ENCODE results near the gene ANKZF1.

ANKZF1 gene

DNA sequence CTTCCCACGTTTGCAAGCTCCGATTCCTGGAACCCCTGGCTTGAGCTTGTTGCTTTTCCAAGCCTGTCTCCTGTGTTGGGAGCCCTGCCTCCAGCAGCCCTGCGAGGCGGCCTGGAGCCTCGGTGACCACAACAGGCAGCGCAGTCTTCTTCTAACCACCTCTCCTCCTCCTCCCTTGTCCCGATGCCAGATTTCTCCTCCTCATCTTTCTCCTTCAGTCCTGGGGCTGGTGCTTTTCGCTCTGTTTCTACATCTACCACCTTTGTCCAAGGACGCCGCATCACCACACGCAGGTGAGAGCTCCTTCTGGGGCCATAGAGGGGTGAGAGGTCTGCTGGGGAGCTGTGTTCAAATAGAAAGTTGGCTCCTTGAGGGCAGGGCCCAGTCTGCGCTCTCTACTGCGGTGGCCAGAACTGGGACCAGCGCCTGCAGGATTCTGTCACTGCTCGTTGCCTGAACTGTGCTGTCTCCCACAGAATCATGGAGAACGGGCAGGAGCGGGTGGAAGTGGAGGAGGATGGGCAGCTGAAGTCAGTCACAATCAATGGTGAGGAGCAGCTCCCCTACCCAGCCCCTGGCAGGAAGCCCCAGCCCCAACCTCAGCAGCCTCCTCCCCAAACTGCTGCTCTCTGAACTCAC, 53.5 kb downstream of the ANKZF1 start:
- DNase-seq = peak in 2 of 14 donors; percentile 31 to 50

GRCh38 chr2:219284501-219285372, 55.1 kb downstream of the ANKZF1 start:
- peak in 1 of 14 donors; percentile 8 for DNase-seq

- no peak for DNase-seq
Observed at GRCh38 chr2:219285373-219285735, 55.7 kb downstream of the ANKZF1 start.

GRCh38 chr2:219285894-219286425, 56.4 kb downstream of the ANKZF1 start:
- DNase-seq = peak in 6 of 14 donors; percentile 42 to 67 (median 50)

Measured in C1 segment of cervical spinal cord (tissue), 14 donors.